GM12874 (cell line): ENCODE measurements around the gene STK32B.

Source experiments
- TF ChIP-seq, protein P1 (sequence below): IDR thresholded peaks from 2 replicates; pipeline ENCODE4 v1.5.1; 2011; ENCODE audit warnings: low read depth, mild to moderate bottlenecking, control low read depth, low read length, moderate library complexity; ENCODE audit not compliant: insufficient read depth

Gene STK32B

GRCh38 chr4:5276475-5277075, 225.3 kb downstream of the STK32B start:
- TF ChIP-seq, protein P1, sequence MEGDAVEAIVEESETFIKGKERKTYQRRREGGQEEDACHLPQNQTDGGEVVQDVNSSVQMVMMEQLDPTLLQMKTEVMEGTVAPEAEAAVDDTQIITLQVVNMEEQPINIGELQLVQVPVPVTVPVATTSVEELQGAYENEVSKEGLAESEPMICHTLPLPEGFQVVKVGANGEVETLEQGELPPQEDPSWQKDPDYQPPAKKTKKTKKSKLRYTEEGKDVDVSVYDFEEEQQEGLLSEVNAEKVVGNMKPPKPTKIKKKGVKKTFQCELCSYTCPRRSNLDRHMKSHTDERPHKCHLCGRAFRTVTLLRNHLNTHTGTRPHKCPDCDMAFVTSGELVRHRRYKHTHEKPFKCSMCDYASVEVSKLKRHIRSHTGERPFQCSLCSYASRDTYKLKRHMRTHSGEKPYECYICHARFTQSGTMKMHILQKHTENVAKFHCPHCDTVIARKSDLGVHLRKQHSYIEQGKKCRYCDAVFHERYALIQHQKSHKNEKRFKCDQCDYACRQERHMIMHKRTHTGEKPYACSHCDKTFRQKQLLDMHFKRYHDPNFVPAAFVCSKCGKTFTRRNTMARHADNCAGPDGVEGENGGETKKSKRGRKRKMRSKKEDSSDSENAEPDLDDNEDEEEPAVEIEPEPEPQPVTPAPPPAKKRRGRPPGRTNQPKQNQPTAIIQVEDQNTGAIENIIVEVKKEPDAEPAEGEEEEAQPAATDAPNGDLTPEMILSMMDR, result no peak

DNA sequence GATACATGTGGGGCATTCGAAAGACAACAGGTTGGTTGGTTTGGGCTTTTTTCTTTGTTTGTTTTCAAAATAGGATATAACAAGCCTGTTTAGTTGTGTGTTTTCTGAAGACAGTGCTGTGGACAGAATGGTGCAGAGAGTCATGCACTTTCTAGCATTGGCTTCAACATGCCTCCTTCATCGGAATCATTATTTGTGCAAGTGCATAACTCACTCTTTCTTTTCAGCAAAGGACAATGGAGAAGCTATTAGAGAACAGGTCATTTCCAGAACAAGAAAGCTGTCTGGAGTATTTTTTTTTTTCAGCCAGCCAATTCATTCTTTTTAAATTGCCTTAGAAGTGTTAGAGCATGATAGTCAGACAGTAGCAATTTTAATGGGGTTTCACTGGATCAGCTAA, 225.8 kb downstream of the STK32B start:
- TF ChIP-seq, protein P1, result no peak

DNA sequence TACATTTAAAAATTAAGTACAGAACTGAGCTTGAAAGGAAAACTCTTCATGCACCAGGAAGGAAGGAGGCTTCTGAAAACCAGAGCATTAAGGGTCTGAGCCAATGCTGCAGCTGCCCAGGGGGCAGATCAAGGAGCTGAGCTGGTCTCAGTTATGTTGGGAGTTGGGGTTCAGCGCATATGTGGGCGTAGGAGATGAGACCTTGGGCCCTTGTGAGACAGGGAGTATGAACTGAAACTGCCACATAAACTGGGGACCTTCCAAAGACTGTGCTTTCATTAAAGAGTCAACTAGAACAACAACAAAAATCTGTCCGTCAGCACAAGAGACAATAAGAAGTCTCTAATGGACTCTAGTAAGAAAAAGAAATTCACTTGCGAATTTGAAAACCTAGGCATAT, 226.9 kb downstream of the STK32B start:
- TF ChIP-seq, protein P1, result no peak

DNA sequence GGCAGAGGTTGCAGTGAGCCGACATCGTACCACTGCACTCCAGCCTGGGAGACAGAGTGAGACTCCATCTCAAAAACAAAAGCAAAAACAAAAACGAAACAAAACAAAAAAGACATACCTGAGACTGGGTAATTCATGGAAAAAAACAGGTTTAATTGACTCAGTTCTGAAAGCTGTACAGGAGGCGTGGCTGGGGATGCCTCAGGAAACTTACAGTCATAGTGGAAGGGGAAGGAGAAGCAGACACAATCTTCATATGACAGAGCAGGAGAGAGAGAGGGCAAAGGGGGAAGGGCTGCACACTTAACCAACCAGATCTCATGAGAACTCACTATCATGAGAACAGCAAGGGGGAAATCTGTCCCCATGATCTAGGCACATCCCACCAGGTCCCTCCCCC, 229.5 kb downstream of the STK32B start:
- TF ChIP-seq, protein P1, result no peak

- TF ChIP-seq, protein P1, result no peak
Observed at GRCh38 chr4:5283837-5284236, 232.6 kb downstream of the STK32B start.

DNA sequence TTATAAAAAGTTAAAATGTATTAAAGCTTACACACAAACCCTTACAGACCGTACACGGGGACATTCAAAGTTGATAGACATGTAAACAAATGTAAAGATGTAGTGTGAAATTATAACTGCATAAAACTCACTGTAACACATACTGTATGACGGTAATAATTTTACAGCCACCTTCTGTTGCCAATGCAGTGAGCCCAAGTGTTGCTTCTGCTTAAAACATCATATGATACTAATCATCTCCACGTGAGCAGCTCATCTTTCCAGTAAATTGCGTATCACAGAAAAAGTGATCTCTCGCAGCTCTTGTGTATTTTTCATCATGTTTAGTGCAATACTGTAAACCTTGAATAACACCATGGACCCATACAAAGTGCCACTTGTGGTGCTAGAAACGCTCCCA, 233.2 kb downstream of the STK32B start:
- TF ChIP-seq, protein P1, result no peak

GRCh38 chr4:5292101-5292500, 240.8 kb downstream of the STK32B start:
- TF ChIP-seq, protein P1, result no peak
